Measurements from ENCODE around the gene SIAE.

SIAE gene

GRCh38 chr11:124642628-124643027 lies 30.9 kb downstream of the SIAE start:
- no peak for TF ChIP-seq CTCF (IDR thresholded peaks at IDR 0.05; ENCODE audit: extremely low read depth, missing control alignments)
- DNase-seq (ENCODE audit: low spot score), result no peak

DNA sequence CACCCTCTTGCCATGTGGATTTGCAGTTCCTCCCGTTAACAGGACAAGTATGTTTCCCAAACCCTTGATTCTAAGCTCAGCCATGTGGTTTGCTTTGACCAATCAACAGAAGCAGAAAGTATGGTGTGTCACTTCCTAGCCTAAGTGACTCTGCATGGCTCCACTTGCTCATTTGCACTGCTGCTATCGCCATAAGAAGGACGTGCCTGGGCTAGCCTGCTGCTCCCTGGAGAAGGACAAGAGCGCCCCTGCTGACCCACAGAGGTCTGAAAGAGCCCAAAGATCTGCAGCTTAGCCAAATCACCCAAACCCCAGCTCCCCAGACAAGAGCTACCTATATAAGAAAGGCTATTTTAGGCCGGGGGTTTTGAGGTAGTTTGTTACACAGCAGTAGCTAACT lies 32.9 kb downstream of the SIAE start:
- TF ChIP-seq CTCF (IDR thresholded peaks at IDR 0.05; ENCODE audit: extremely low read depth, missing control alignments), result no peak
- no peak for DNase-seq (ENCODE audit: low spot score)

GRCh38 chr11:124639186-124639585 lies 34.4 kb downstream of the SIAE start:
- no peak for DNase-seq (ENCODE audit: low spot score)
- TF ChIP-seq CTCF (IDR thresholded peaks at IDR 0.05; ENCODE audit: extremely low read depth, missing control alignments), result no peak

DNA sequence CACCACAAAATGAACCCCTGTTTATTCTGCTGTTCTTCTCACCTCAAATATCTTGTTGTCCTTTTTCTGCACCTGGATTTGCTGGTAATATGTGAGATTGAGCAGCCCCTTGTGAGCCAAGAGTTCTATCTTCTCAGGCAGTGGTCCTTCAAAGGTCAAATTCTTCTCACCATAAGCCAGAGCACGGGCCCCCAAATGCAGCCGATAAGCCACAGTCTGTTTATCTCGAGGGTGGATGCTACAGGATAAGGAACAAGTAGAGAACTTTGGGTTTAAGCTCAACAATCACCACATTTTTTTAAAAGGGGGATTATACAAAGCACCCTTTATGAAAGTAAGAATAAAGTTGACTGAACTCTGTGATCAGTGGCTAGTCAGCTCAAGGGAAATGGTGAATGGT lies 35.0 kb downstream of the SIAE start:
- TF ChIP-seq CTCF (IDR thresholded peaks at IDR 0.05; ENCODE audit: extremely low read depth, missing control alignments), result no peak
- DNase-seq (ENCODE audit: low spot score), result no peak

GRCh38 chr11:124635932-124636331 lies 37.6 kb downstream of the SIAE start:
- TF ChIP-seq CTCF (IDR thresholded peaks at IDR 0.05; ENCODE audit: extremely low read depth, missing control alignments), result no peak
- DNase-seq (ENCODE audit: low spot score), result no peak

DNA sequence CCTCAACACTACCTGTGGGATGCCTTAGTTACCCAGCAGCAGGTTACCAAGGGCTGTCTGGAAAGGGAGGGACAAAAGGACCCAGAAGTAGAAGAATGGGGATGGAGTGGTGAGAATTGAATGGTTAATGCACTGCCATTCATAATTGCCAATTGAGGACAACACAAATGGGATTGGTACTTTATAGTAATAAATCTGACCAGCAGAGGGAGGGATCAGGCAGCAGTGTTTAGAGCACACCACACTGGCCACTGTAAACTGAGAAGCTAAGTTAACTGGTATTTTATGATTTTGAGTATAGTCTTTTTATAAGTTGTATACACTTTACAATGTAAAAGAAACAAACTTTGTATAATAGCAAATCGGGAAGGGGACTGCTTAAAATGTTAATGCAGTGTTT lies 40.2 kb downstream of the SIAE start:
- TF ChIP-seq CTCF (IDR thresholded peaks at IDR 0.05; ENCODE audit: extremely low read depth, missing control alignments), result no peak
- no peak for DNase-seq (ENCODE audit: low spot score)

DNA sequence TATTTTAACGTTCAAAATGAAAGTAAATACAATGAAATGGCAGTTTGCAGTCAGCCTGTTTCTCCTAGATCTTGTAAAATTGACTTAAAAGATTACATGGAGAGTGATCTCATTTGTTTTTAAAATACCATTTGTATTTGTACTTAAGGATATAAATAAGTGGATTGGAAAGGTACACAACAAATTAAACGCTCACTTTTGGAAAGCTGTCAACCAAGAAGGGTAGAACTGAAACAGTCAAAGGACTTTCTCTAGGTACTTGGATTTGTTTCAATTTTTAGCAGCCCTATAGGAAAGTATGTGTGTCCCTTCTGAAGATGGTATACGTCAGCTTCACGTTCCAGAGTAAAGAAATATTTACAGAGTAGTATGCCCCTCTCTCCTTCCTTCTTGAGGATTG lies 43.6 kb downstream of the SIAE start:
- TF ChIP-seq CTCF (IDR thresholded peaks at IDR 0.05; ENCODE audit: extremely low read depth, missing control alignments), result no peak
- DNase-seq (ENCODE audit: low spot score), result no peak
